GM12878 (cell line): ENCODE measurements around the gene GPC2. TPM values are rescaled to one million over a fixed set of nuclear protein-coding genes. Genes with fewer than 3 reads are reported as not detected.
"Not testable (repeated sequence)": the region's sequence is repeated elsewhere in the genome, so short reads cannot be mapped to it uniquely, and the experiment has no call there.

ENCODE experiments used
- ATAC-seq: fragments of 200-7000 bp; cut with Tn5 transposase; 3 replicates; pipeline ENCODE4 v1.9.1; 2020; ENCODE audit warnings: mild to moderate bottlenecking, moderate library complexity
- BruUV-seq: library from RNA; stranded (reverse); fragments of 400-500 nt; replicated peaks from 2 replicates; lab custom pipeline; 2021; lab: Mats Ljungman, UMichigan
- CTCF ChIA-PET: fragments of 300-600 bp; sonication (Branson Sonifier 250); formaldehyde crosslinking; extraction: SDS; loops from one replicate; lab custom pipeline; 2021; ENCODE audit warnings: inconsistent platforms; lab: Yijun Ruan, JAX
- POLR2A ChIA-PET: fragments of 350-600 bp; formaldehyde crosslinking; extraction: SDS; loops from one replicate; lab custom pipeline; 2021; ENCODE audit warnings: inconsistent platforms; lab: Charles Lee
- RAD21 ChIA-PET: fragments of 300-600 bp; sonication (Branson Sonifier 250); formaldehyde crosslinking; loops from one replicate; lab custom pipeline; 2023; ENCODE audit warnings: antibody characterized with exemption; ENCODE audit not compliant: unreplicated experiment; lab: Charles Lee
- SMC1A ChIA-PET: fragments of 300-600 bp; sonication (Branson Sonifier 250); formaldehyde crosslinking; loops from one replicate; lab custom pipeline; 2023; ENCODE audit not compliant: unreplicated experiment, uncharacterized antibody; lab: Charles Lee
- DNase-seq: peaks from one replicate; pipeline ENCODE4 v3.0.0-alpha.2; 2011; ENCODE audit warnings: low read depth, low spot score
- FAIRE-seq: peaks from 3 replicates; lab custom pipeline; 2011; peaks lifted over from hg19 to GRCh38; lab: Jason Lieb, UNC
- H2AFZ ChIP-seq: 2 replicates; pipeline ENCODE4 v1.6.0; 2011; ENCODE audit warnings: low read depth, low read length, control low read depth; ENCODE audit not compliant: control insufficient read depth
- H3K27ac ChIP-seq: 2 replicates; pipeline ENCODE4 v1.5.1; 2011; ENCODE audit warnings: control low read depth; ENCODE audit not compliant: control insufficient read depth, insufficient read depth
- H3K27me3 ChIP-seq, 2 experiments: replicated peaks in 1 of 2; 2 replicates each; pipeline versions ENCODE4 v1.6.0 to v1.6.1; 2011; ENCODE audit warnings: low read length in 1 of 2; ENCODE audit not compliant: control insufficient read depth in 2 of 2, insufficient read depth in 2 of 2
- H3K36me3 ChIP-seq, 2 experiments: 2 replicates each; pipeline ENCODE4 v1.5.1; 2011; ENCODE audit warnings: low read length in 1 of 2; ENCODE audit not compliant: control insufficient read depth in 2 of 2, insufficient read depth in 2 of 2
- H3K4me1 ChIP-seq: 2 replicates; pipeline ENCODE4 v1.6.1; 2011; ENCODE audit warnings: mild to moderate bottlenecking, low read length, moderate library complexity, mixed read lengths; ENCODE audit not compliant: control insufficient read depth, insufficient read depth
- H3K4me2 ChIP-seq: 2 replicates; pipeline ENCODE4 v1.6.0; 2011; ENCODE audit warnings: control low read depth; ENCODE audit not compliant: control insufficient read depth, insufficient read depth
- H3K4me3 ChIP-seq: fragments of 200-600 bp; sonication (generic); 2 replicates; pipeline ENCODE4 v1.5.1; 2016
- H3K79me2 ChIP-seq: 2 replicates; pipeline ENCODE4 v1.6.0; 2011; ENCODE audit warnings: low read length; ENCODE audit not compliant: control insufficient read depth, insufficient read depth
- H3K9ac ChIP-seq: 2 replicates; pipeline ENCODE4 v1.8.0; 2011; ENCODE audit warnings: low read length, control low read depth, mixed read lengths; ENCODE audit not compliant: control insufficient read depth, insufficient read depth
- H3K9me3 ChIP-seq: replicated peaks from 3 replicates; pipeline ENCODE4 v1.5.1; 2011; ENCODE audit warnings: mild to moderate bottlenecking, low read length; ENCODE audit not compliant: control insufficient read depth, insufficient read depth
- H4K20me1 ChIP-seq: 2 replicates; pipeline ENCODE4 v1.6.0; 2011; ENCODE audit not compliant: control insufficient read depth, insufficient read depth
- BMI1 ChIP-seq: fragments of 450-650 bp; IDR thresholded peaks from 2 replicates; pipeline ENCODE4 v1.6.1; 2016; ENCODE audit warnings: mild to moderate bottlenecking, moderate library complexity, borderline replicate concordance
- CHD2 ChIP-seq: IDR thresholded peaks from 2 replicates; pipeline ENCODE4 v1.6.1; 2011; ENCODE audit warnings: low read depth, low read length, improper control_type of control experiment, borderline replicate concordance
- CREM ChIP-seq: IDR thresholded peaks from 2 replicates; pipeline ENCODE4 v1.6.1; 2014; ENCODE audit warnings: antibody characterized with exemption, low read depth
- CTCF ChIP-seq, 3 experiments: IDR thresholded peaks in 2 of 3; conservative IDR thresholded peaks in 1 of 3; 2 replicates each; pipeline ENCODE4 v1.5.1; 2011; ENCODE audit warnings: low read depth in 3 of 3, low read length in 3 of 3, mild to moderate bottlenecking in 3 of 3, control low read depth in 2 of 3, moderate library complexity in 2 of 3, inconsistent platforms in 1 of 3, mixed read lengths in 1 of 3; ENCODE audit not compliant: control insufficient read depth in 2 of 3, insufficient read depth in 1 of 3; ENCODE audit errors: extremely low read depth in 1 of 3
- EED ChIP-seq: sonication (generic); IDR thresholded peaks from 2 replicates; pipeline ENCODE4 v1.6.1; 2016; ENCODE audit warnings: antibody characterized with exemption, low read depth
- IKZF1 ChIP-seq: fragments of 450-650 bp; conservative IDR thresholded peaks from 2 replicates; pipeline ENCODE4 v1.6.1; 2017; ENCODE audit warnings: antibody characterized with exemption, mild to moderate bottlenecking
- NFIC ChIP-seq: IDR thresholded peaks from 2 replicates; pipeline ENCODE4 v1.6.1; 2012; ENCODE audit warnings: low read depth, mild to moderate bottlenecking, inconsistent platforms, low read length, moderate library complexity
- PBX3 ChIP-seq: IDR thresholded peaks from 2 replicates; pipeline ENCODE4 v1.6.1; 2011; ENCODE audit warnings: mild to moderate bottlenecking, low read depth, low read length, moderate library complexity; ENCODE audit not compliant: insufficient replicate concordance
- PKNOX1 ChIP-seq: fragments of 450-650 bp; IDR thresholded peaks from 2 replicates; pipeline ENCODE4 v1.6.1; 2016; ENCODE audit warnings: mild to moderate bottlenecking
- POU2F2 ChIP-seq: IDR thresholded peaks from 3 replicates; pipeline ENCODE4 v1.6.1; 2011; ENCODE audit warnings: low read depth, mild to moderate bottlenecking, low read length, borderline replicate concordance
- RAD21 ChIP-seq: IDR thresholded peaks from 2 replicates; pipeline ENCODE4 v1.6.1; 2011; ENCODE audit warnings: mild to moderate bottlenecking, low read depth, low read length, moderate library complexity; ENCODE audit not compliant: insufficient read depth
- SMC3 ChIP-seq: IDR thresholded peaks from 2 replicates; pipeline ENCODE4 v1.6.1; 2011; ENCODE audit warnings: low read length, improper control_type of control experiment, borderline replicate concordance
- WGBS: methylation state at CpG from one replicate; pipeline ENCODE4 v1.1.6; 2016; ENCODE audit warnings: low lambda C conversion rate; ENCODE audit not compliant: insufficient replicate concordance, insufficient coverage; ENCODE audit errors: missing lambda C conversion rate; 5-methylcytosine and 5-hydroxymethylcytosine counted together
- in situ Hi-C: fragments of 300-500 bp; cut with MboI; formaldehyde crosslinking; loops from 9 replicates; pipeline ENCODE4 v1.14.3; 2018; ENCODE audit warnings: mixed read lengths
- intact Hi-C: fragments of 100-400 bp; cut with micrococcal nuclease; formaldehyde crosslinking; loops from one replicate; pipeline ENCODE4 v1.14.2; 2022; ENCODE audit not compliant: unreplicated experiment
- polyA plus RNA-seq, 11 experiments: library from polyadenylated mRNA; depleted of rRNA in 4 of 11; unstranded in 6 of 11; stranded (reverse) in 5 of 11; fragments of >200 nt; fragmentation: Nextera tagmentation in 4 of 11; fragmentation: Illumina TruSeq in 1 of 11; extraction: Ambion mirVana in 4 of 11; extraction: Trizol in 1 of 11; gene quantifications; 1 replicate in 1 of 11; 2 replicates in 10 of 11; pipeline versions ENCODE4 v1.2.1 to v1.2.3, GENCODE V29; 2011 to 2016; ENCODE audit warnings: inconsistent platforms in 2 of 11, missing spikeins in 2 of 11, low read depth in 1 of 11
- total RNA-seq, 4 experiments: library from RNA; depleted of rRNA in 3 of 4; stranded (reverse); fragments of >200 nt in 3 of 4; fragmentation: Illumina TruSeq in 1 of 4; extraction: Trizol in 1 of 4; gene quantifications; 2 replicates each; pipeline versions ENCODE4 v1.2.1 to v1.2.3, GENCODE V29; 2013 to 2021

The GPC2 gene
- total and polyA plus RNA-seq, 10 of the 15 experiments (the other 5 are each of a cell fraction or from before 2014, with no cell fraction given): 0.19 to 6.3 (median 0.77) TPM

- TF ChIP-seq IKZF1 (0 out of 2 replicates have a peak, but pooled peaks have one; percentile 7), PKNOX1 (no peak), BMI1 (no peak), PBX3 (no peak), EED (no peak), POU2F2 (no peak), CHD2 (no peak)
Measured at GRCh38 chr7:100219271-100219737, 42.1 kb upstream of the GPC2 start (continued).

GRCh38 chr7:100217934-100218333 lies 40.8 kb upstream of the GPC2 start:
- FAIRE-seq, H4K20me1 ChIP-seq, H3K4me2 ChIP-seq, ATAC-seq, BruUV-seq, H3K27me3 ChIP-seq, in situ Hi-C loops, H2AFZ ChIP-seq, H3K4me3 ChIP-seq, H3K36me3 ChIP-seq, H3K9me3 ChIP-seq, H3K9ac ChIP-seq, DNase-seq: not testable (repeated sequence)
- RAD21 ChIA-PET: interaction anchor here (0.6 to 5.8 kb wide), 11 partner anchors 8 to 150 kb away, joined by 3 to 49 read pairs (median 6); partner anchors contain the start of genes GAL3ST4 and LAMTOR4
- TF ChIP-seq CREM (0 out of 2 replicates have a peak, but pooled peaks have one; percentile 8), NFIC (0 out of 2 replicates have a peak, but pooled peaks have one; percentile 34), RAD21 (peak; percentile 24; the same call in 1 of the 2 replicates), EED (peak; percentile 53), CTCF (IDR thresholded peaks at IDR 0.05 in 2 of 3, conservative IDR thresholded peaks at IDR 0.05 in 1 of 3; ENCODE audit: control insufficient read depth in 2 of 3, extremely low read depth in 1 of 3, insufficient read depth in 1 of 3, low read depth in 3 of 3, low read length in 3 of 3) (peak; percentile 21 to 41 (median 33); a peak in 4 of 6 replicates), SMC3 (peak; percentile 2; the same call in 1 of the 2 replicates)
- intact Hi-C loops: loop anchor here (2.0 to 5.0 kb wide), 3 partner anchors 27 to 71 kb away; partner anchors contain the start of genes GPC2, LAMTOR4 and STAG3
- H3K4me1 ChIP-seq: peaks cover 68% of the 10 kb centered on the region
- CTCF ChIA-PET: interaction anchor here (0.7 to 8.3 kb wide), 18 partner anchors 9 to 190 kb away, joined by 3 to 113 read pairs (median 6); partner anchors contain the start of genes GPC2, LAMTOR4 and STAG3
- POLR2A ChIA-PET: interaction anchor here (0.6 to 4.6 kb wide), 12 partner anchors 7 to 189 kb away, joined by 3 to 25 read pairs (median 5); partner anchors contain the start of genes AP4M1 and MCM7
- H3K79me2 ChIP-seq: peaks cover 44% of the 10 kb centered on the region
- peak overlapping the region; percentile 99 for H3K27ac ChIP-seq
- SMC1A ChIA-PET: interaction anchor here (0.6 to 14.7 kb wide), 13 partner anchors 8 to 190 kb away, joined by 3 to 140 read pairs (median 6); partner anchors contain the start of genes AP4M1, LAMTOR4 and MCM7
- WGBS: 0% methylated on average over 1 of the region's 5 CpGs
